GM21528 (cell line): ENCODE measurements around the gene APOM.

ENCODE experiments used
- ATAC-seq: cut with Tn5 transposase; IDR thresholded peaks from one replicate; pipeline ENCODE4 v1.9.1; 2021; ENCODE audit warnings: mild to moderate bottlenecking, moderate library complexity; ENCODE audit not compliant: unreplicated experiment, low FRiP score

The APOM gene

GRCh38 chr6:31654574-31655348 lies 933 bp upstream of the APOM start:
- ATAC-seq, result no peak

- no peak for ATAC-seq
Observed at GRCh38 chr6:31657406-31658157, 1.9 kb downstream of the APOM start.

- ATAC-seq, result no peak
Observed at GRCh38 chr6:31658158-31658688, 2.5 kb downstream of the APOM start.

GRCh38 chr6:31658983-31659648 lies 3.4 kb downstream of the APOM start:
- ATAC-seq, result no peak

- no peak for ATAC-seq
Observed at GRCh38 chr6:31659649-31660380, 4.1 kb downstream of the APOM start.

- no peak for ATAC-seq
Observed at GRCh38 chr6:31660381-31661261, 4.9 kb downstream of the APOM start, which contains the start of gene C6orf47. Gene C6orf47 (minus strand): TSS chr6:31660778. CDS start chr6:31659947, 831 bp downstream.

- ATAC-seq, result no peak
Observed at GRCh38 chr6:31661262-31662123, 5.8 kb downstream of the APOM start.

- ATAC-seq, result no peak
Observed at GRCh38 chr6:31662124-31662723, 6.5 kb downstream of the APOM start.

GRCh38 chr6:31663126-31663960 lies 7.6 kb downstream of the APOM start:
- ATAC-seq, result no peak

GRCh38 chr6:31663961-31664789 lies 8.5 kb downstream of the APOM start:
- no peak for ATAC-seq

- peak; percentile 42 for ATAC-seq
Observed at GRCh38 chr6:31664790-31665500, 9.3 kb downstream of the APOM start, which contains the start of gene GPANK1. Gene GPANK1 (minus strand): TSS chr6:31664997. CDS start chr6:31664478, 519 bp downstream.

- peak; percentile 73 for ATAC-seq
Observed at GRCh38 chr6:31665501-31666336, 10.0 kb downstream of the APOM start, which contains the start of gene CSNK2B. Gene CSNK2B (plus strand): TSS chr6:31666080. CDS start chr6:31666832, 752 bp downstream.

- ATAC-seq, result no peak
Observed at GRCh38 chr6:31666337-31666965, 10.8 kb downstream of the APOM start.

- ATAC-seq, result no peak
Observed at GRCh38 chr6:31669676-31670075, 14.0 kb downstream of the APOM start, which contains the start of gene LY6G5B. Gene LY6G5B (plus strand): TSS chr6:31669976. CDS start chr6:31670951, 975 bp downstream.
